Endothelial cell of umbilical vein (primary cell): ENCODE data around the gene MIX23. TPM values are rescaled to one million over a fixed set of nuclear protein-coding genes. Genes with fewer than 3 reads are reported as not detected.

Source experiments
- BruUV-seq: library from RNA; stranded (reverse); fragments of 400-500 nt; replicated peaks from 2 replicates; lab custom pipeline; 2021; lab: Mats Ljungman, UMichigan
- CTCF ChIA-PET: fragments of 300-600, 350-600 bp; sonication (Branson Sonifier 250); formaldehyde crosslinking; loops from one replicate; lab custom pipeline; 2021; ENCODE audit warnings: antibody characterized with exemption, inconsistent platforms; lab: Charles Lee
- POLR2A ChIA-PET: fragments of 300-600, 350-600 bp; sonication (Branson Sonifier 250); formaldehyde crosslinking; loops from one replicate; lab custom pipeline; 2021; ENCODE audit warnings: antibody characterized with exemption, inconsistent platforms; lab: Charles Lee
- DNase-seq: peaks from one replicate; pipeline ENCODE4 v3.0.0-alpha.2; 2011; ENCODE audit warnings: low read depth, low spot score
- FAIRE-seq: peaks from 2 replicates; lab custom pipeline; 2011; peaks lifted over from hg19 to GRCh38; lab: Jason Lieb, UNC
- H2AFZ ChIP-seq: 2 replicates; pipeline ENCODE4 v1.6.0; 2012; ENCODE audit warnings: low read depth, low read length, control low read depth, inconsistent platforms
- H3K27ac ChIP-seq: 2 replicates; pipeline ENCODE4 v1.5.1; 2011; ENCODE audit warnings: low read depth, mild to moderate bottlenecking, control low read depth, low read length, moderate library complexity; ENCODE audit not compliant: insufficient read depth
- H3K27me3 ChIP-seq, 2 experiments: 2 replicates each; pipeline versions ENCODE4 v1.6.0 to v1.6.1; 2011; ENCODE audit warnings: low read length in 2 of 2, mixed read lengths in 1 of 2; ENCODE audit not compliant: control insufficient read depth in 2 of 2, insufficient read depth in 2 of 2
- H3K36me3 ChIP-seq, 2 experiments: 2 replicates in 1 of 2; 3 replicates in 1 of 2; pipeline ENCODE4 v1.5.1; 2011; ENCODE audit warnings: low read length in 2 of 2, mild to moderate bottlenecking in 1 of 2, moderate library complexity in 1 of 2; ENCODE audit not compliant: control insufficient read depth in 2 of 2, insufficient read depth in 2 of 2; ENCODE audit errors: extremely low read depth in 1 of 2
- H3K4me1 ChIP-seq: 3 replicates; pipeline ENCODE4 v1.5.1; 2011; ENCODE audit warnings: mild to moderate bottlenecking, low read length; ENCODE audit not compliant: control insufficient read depth, insufficient read depth; ENCODE audit errors: extremely low read depth
- H3K4me2 ChIP-seq: 2 replicates; pipeline ENCODE4 v1.6.1; 2011; ENCODE audit warnings: low read length, control low read depth, mixed read lengths; ENCODE audit not compliant: insufficient read depth
- H3K4me3 ChIP-seq, 3 experiments: fragments of 200-600 bp in 1 of 3; sonication (generic), shearing (Covaris generic) in 1 of 3; replicated peaks in 1 of 3; 2 replicates each; pipeline ENCODE4 v1.5.1; 2011 to 2016; ENCODE audit warnings: control low read depth in 3 of 3, low read length in 3 of 3, mild to moderate bottlenecking in 2 of 3, inconsistent platforms in 1 of 3, low read depth in 1 of 3, moderate library complexity in 1 of 3; ENCODE audit not compliant: insufficient read depth in 1 of 3
- H3K79me2 ChIP-seq: 2 replicates; pipeline ENCODE4 v1.6.0; 2012; ENCODE audit warnings: low read length, inconsistent platforms; ENCODE audit not compliant: control insufficient read depth, insufficient read depth
- H3K9ac ChIP-seq: replicated peaks from 2 replicates; pipeline ENCODE3; 2011; ENCODE audit warnings: low read length, control low read depth; ENCODE audit not compliant: insufficient read depth; ENCODE audit errors: extremely low read depth
- H3K9me1 ChIP-seq: replicated peaks from 3 replicates; pipeline ENCODE4 v1.6.0; 2011; ENCODE audit warnings: mild to moderate bottlenecking, low read length; ENCODE audit not compliant: control insufficient read depth, insufficient read depth; ENCODE audit errors: extremely low read depth
- H3K9me3 ChIP-seq: replicated peaks from 2 replicates; pipeline ENCODE4 v1.5.1; 2012; ENCODE audit warnings: low read length, inconsistent platforms; ENCODE audit not compliant: control insufficient read depth, insufficient read depth
- H4K20me1 ChIP-seq: replicated peaks from 2 replicates; pipeline ENCODE3; 2011; ENCODE audit warnings: mild to moderate bottlenecking, low read length; ENCODE audit not compliant: control insufficient read depth, insufficient read depth; ENCODE audit errors: extremely low read depth
- CTCF ChIP-seq, 2 donors: IDR thresholded peaks; 1 replicate in 1 of 2; 2 replicates in 1 of 2; pipeline ENCODE4 v1.5.1; 2011; ENCODE audit warnings: low read length in 2 of 2, mild to moderate bottlenecking in 2 of 2, moderate library complexity in 2 of 2, control low read depth in 1 of 2, inconsistent platforms in 1 of 2, low read depth in 1 of 2; ENCODE audit not compliant: insufficient read depth in 1 of 2; ENCODE audit errors: extremely low read depth in 1 of 2
- EZH2 ChIP-seq: IDR thresholded peaks from 2 replicates; pipeline ENCODE4 v1.6.1; 2012; ENCODE audit warnings: borderline replicate concordance, low read depth, mild to moderate bottlenecking, moderate library complexity, low read length, inconsistent platforms; ENCODE audit not compliant: severe bottlenecking
- FOS ChIP-seq: IDR thresholded peaks from 2 replicates; pipeline ENCODE4 v1.6.1; 2011; ENCODE audit warnings: mild to moderate bottlenecking, low read length, moderate library complexity, borderline replicate concordance; ENCODE audit not compliant: insufficient read depth
- GATA2 ChIP-seq: IDR thresholded peaks from 2 replicates; pipeline ENCODE4 v1.7.0; 2011; ENCODE audit warnings: low read depth, mild to moderate bottlenecking, moderate library complexity, mixed read lengths, low read length; ENCODE audit not compliant: insufficient read length, insufficient read depth
- JUN ChIP-seq: IDR thresholded peaks from 2 replicates; pipeline ENCODE4 v1.6.1; 2011; ENCODE audit warnings: borderline replicate concordance, low read depth; ENCODE audit not compliant: insufficient read length, insufficient read depth
- MAX ChIP-seq: IDR thresholded peaks from 2 replicates; pipeline ENCODE4 v1.6.1; 2011; ENCODE audit not compliant: insufficient read depth, insufficient read length
- MYC ChIP-seq: IDR thresholded peaks from one replicate; pipeline ENCODE4 v1.6.1; 2011; ENCODE audit warnings: mild to moderate bottlenecking, low read depth, low read length
- POLR2A ChIP-seq: IDR thresholded peaks from 2 replicates; pipeline ENCODE4 v1.6.1; 2012; ENCODE audit warnings: low read depth, mild to moderate bottlenecking, control low read depth, low read length
- POLR2AphosphoS5 ChIP-seq: IDR thresholded peaks from 2 replicates; pipeline ENCODE4 v1.6.1; 2012; ENCODE audit warnings: low read depth, mild to moderate bottlenecking, control low read depth, low read length, moderate library complexity; ENCODE audit not compliant: insufficient read depth
- dilution Hi-C: fragments of 300-500 bp; cut with MboI; formaldehyde crosslinking; loops from one replicate; pipeline ENCODE4 v1.15.0; 2019; ENCODE audit warnings: low sequenced_read_pairs; ENCODE audit not compliant: extremely low pct_ligation_motif_present
- intact Hi-C: fragments of 100-400 bp; cut with micrococcal nuclease; formaldehyde crosslinking; loops from one replicate; pipeline ENCODE4 v1.10.0; 2022
- polyA plus RNA-seq, 4 experiments: library from polyadenylated mRNA; depleted of rRNA in 3 of 4; stranded (reverse) in 3 of 4; unstranded in 1 of 4; fragments of >200 nt; gene quantifications; 2 replicates each; pipeline versions ENCODE4 v1.2.1 to v1.2.3, GENCODE V29; 2011 to 2012; ENCODE audit warnings: missing spikeins in 1 of 4
- total RNA-seq: library from RNA; stranded (reverse); gene quantifications from 2 replicates; pipeline ENCODE4 v1.2.3, GENCODE V29; 2021

Gene MIX23
- total and polyA plus RNA-seq, 2 donors (not counting 3 experiments of a cell fraction or from before 2014, with no cell fraction given): 4.5 to 53.5 TPM

GRCh38 chr3:122394173-122394572 lies 11.1 kb upstream of the MIX23 start:
- DNase-seq: no peak
- Histone ChIP-seq H3K9ac (no peak overlapping the region), H3K4me3 (no peak overlapping the region), H4K20me1 (no peaks in the 10 kb centered on the region), H3K79me2 (no peaks in the 10 kb centered on the region), H3K36me3 (no peaks in the 10 kb centered on the region), H3K9me3 (no peaks in the 10 kb centered on the region), H3K27ac (no peak overlapping the region), H3K9me1 (no peaks in the 10 kb centered on the region), H3K4me2 (no peak overlapping the region), H3K4me1 (peaks cover 4% of the 10 kb centered on the region), H2AFZ (no peak overlapping the region), H3K27me3 (no peaks in the 10 kb centered on the region)
- intact Hi-C loops: loop anchor here (5.0 to 10.0 kb wide), 2 partner anchors 168 to 861 kb away; partner anchors contain the start of genes DTX3L and PARP9
- CTCF ChIA-PET: interaction anchor here (1.2 to 5.4 kb wide), 8 partner anchors 10 to 848 kb away, joined by 4 to 120 read pairs (median 16); partner anchors contain the start of genes FAM162A, MIX23, PARP14 and POLQ
- dilution Hi-C loops: no loop called here
- POLR2A ChIA-PET: no interaction called here
- TF ChIP-seq GATA2 (no peak), CTCF (IDR thresholded peaks at IDR 0.05; ENCODE audit: extremely low read depth in 1 of 2, insufficient read depth in 1 of 2, low read depth in 1 of 2, low read length in 2 of 2) (no peak), POLR2AphosphoS5 (no peak), POLR2A (no peak), MAX (no peak), EZH2 (no peak), MYC (no peak), FOS (no peak), JUN (no peak)
- no peak for FAIRE-seq
- BruUV-seq: no TSS peak
